ENCODE results near the gene TMTC3.

Gene TMTC3

DNA sequence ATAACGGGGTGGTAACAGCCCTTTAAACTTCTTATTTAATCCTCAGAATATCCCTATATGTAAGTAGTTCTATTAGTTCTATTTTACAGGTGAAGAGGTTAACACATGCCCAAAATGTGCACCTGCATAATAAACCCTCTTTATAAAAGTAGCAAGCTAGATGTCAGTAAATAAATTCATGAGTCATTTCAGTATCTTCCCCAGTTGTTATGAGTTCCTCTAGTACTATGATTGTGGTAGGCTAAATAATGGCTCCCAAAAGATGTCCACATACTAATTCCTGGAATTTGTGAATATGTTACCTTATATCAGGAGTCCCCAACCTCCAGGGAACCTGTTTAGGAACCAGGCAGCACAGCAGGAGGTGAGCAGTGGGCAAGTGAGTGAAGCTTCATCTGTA lies 106.5 kb downstream of the TMTC3 start:
- DNase-seq (no peak), ATAC-seq (replicated peaks) (no peak)
- no peak overlapping the region for H3K27ac Mint-ChIP-seq
- H3K4me1 Mint-ChIP-seq = no peaks in the 10 kb centered on the region
- no peaks in the 10 kb centered on the region for H3K36me3 Mint-ChIP-seq
- no peak overlapping the region for H3K4me3 Mint-ChIP-seq
- H3K27me3 Mint-ChIP-seq = no peaks in the 10 kb centered on the region
- no peaks in the 10 kb centered on the region for H3K9me3 Mint-ChIP-seq
